Astrocyte (in vitro differentiated cells and primary cell): Measurements from ENCODE around the gene MICAL2. TPM values are rescaled to one million over a fixed set of nuclear protein-coding genes. Genes with fewer than 3 reads are reported as not detected.

Experiments
- DNase-seq: peaks from one replicate; pipeline ENCODE4 v3.0.0-alpha.2; 2010; ENCODE audit warnings: low read depth
- FAIRE-seq: peaks from 2 replicates; lab custom pipeline; 2011; peaks lifted over from hg19 to GRCh38; lab: Jason Lieb, UNC
- H2AFZ ChIP-seq: 2 replicates; pipeline ENCODE4 v1.6.0; 2012; ENCODE audit warnings: low read depth, low read length, inconsistent platforms
- H3K27ac ChIP-seq: 2 replicates; pipeline ENCODE4 v1.5.1; 2011; ENCODE audit warnings: low read depth, low read length, inconsistent platforms
- H3K27me3 ChIP-seq: 2 replicates; pipeline ENCODE4 v1.6.0; 2011; ENCODE audit warnings: low read length, inconsistent platforms; ENCODE audit not compliant: insufficient read depth
- H3K36me3 ChIP-seq: 2 replicates; pipeline ENCODE4 v1.5.1; 2011; ENCODE audit warnings: low read length, inconsistent platforms; ENCODE audit not compliant: insufficient read depth
- H3K4me1 ChIP-seq: 2 replicates; pipeline ENCODE4 v1.5.1; 2011; ENCODE audit warnings: low read length, inconsistent platforms; ENCODE audit not compliant: insufficient read depth
- H3K4me2 ChIP-seq: 2 replicates; pipeline ENCODE4 v1.6.0; 2012; ENCODE audit warnings: low read length, inconsistent platforms
- H3K4me3 ChIP-seq: 2 replicates; pipeline ENCODE4 v1.5.1; 2011; ENCODE audit warnings: low read depth, mild to moderate bottlenecking, low read length, inconsistent platforms; ENCODE audit not compliant: insufficient read depth
- H3K79me2 ChIP-seq: 2 replicates; pipeline ENCODE4 v1.6.0; 2012; ENCODE audit warnings: mild to moderate bottlenecking, low read length, inconsistent platforms; ENCODE audit not compliant: insufficient read depth
- H3K9ac ChIP-seq: 2 replicates; pipeline ENCODE4 v1.6.0; 2012; ENCODE audit warnings: mild to moderate bottlenecking, low read length, inconsistent platforms
- H3K9me3 ChIP-seq: 2 replicates; pipeline ENCODE4 v1.5.1; 2012; ENCODE audit warnings: low read depth, mild to moderate bottlenecking, low read length, inconsistent platforms; ENCODE audit not compliant: insufficient read depth
- H4K20me1 ChIP-seq: 2 replicates; pipeline ENCODE4 v1.6.0; 2012; ENCODE audit warnings: low read length, inconsistent platforms; ENCODE audit not compliant: insufficient read depth
- H3K27ac Mint-ChIP-seq: one replicate; pipeline ENCODE4 v1.8.0; 2021; ENCODE audit warnings: mild to moderate bottlenecking, mixed read lengths; ENCODE audit not compliant: unreplicated experiment
- H3K27me3 Mint-ChIP-seq: one replicate; pipeline ENCODE4 v1.8.0; 2021; ENCODE audit warnings: low read depth, mixed read lengths; ENCODE audit not compliant: unreplicated experiment
- H3K36me3 Mint-ChIP-seq: one replicate; pipeline ENCODE4 v1.8.0; 2021; ENCODE audit warnings: low read depth, mixed read lengths; ENCODE audit not compliant: unreplicated experiment
- H3K4me1 Mint-ChIP-seq: one replicate; pipeline ENCODE4 v1.8.0; 2021; ENCODE audit warnings: low read depth, mixed read lengths; ENCODE audit not compliant: unreplicated experiment
- H3K4me3 Mint-ChIP-seq: one replicate; pipeline ENCODE4 v1.8.0; 2021; ENCODE audit warnings: mild to moderate bottlenecking, moderate library complexity, mixed read lengths; ENCODE audit not compliant: unreplicated experiment
- H3K9me3 Mint-ChIP-seq: one replicate; pipeline ENCODE4 v1.8.0; 2021; ENCODE audit warnings: mild to moderate bottlenecking, mixed read lengths; ENCODE audit not compliant: unreplicated experiment
- CTCF ChIP-seq: IDR thresholded peaks from 2 replicates; pipeline ENCODE4 v1.5.1; 2011; ENCODE audit warnings: low read depth, mild to moderate bottlenecking, inconsistent platforms, low read length, moderate library complexity; ENCODE audit not compliant: insufficient read depth
- EZH2 ChIP-seq: IDR thresholded peaks from 2 replicates; pipeline ENCODE4 v1.6.1; 2012; ENCODE audit warnings: mild to moderate bottlenecking, low read length, inconsistent platforms; ENCODE audit not compliant: insufficient read depth
- total RNA-seq: library from RNA; stranded (reverse); gene quantifications from 2 replicates; pipeline ENCODE4 v1.2.1, GENCODE V29; 2021

Gene MICAL2
- total RNA-seq, 1 donor from 2014 or later = 357 TPM

GRCh38 chr11:12216671-12217374 is 106.4 kb downstream of the MICAL2 start:
- peaks cover 43% of the 10 kb centered on the region for H3K4me1 Mint-ChIP-seq
- no peak for FAIRE-seq
- peaks cover 88% of the 10 kb centered on the region for H3K36me3 ChIP-seq
- no peak overlapping the region for H3K4me3 ChIP-seq
- TF ChIP-seq EZH2 (no peak), CTCF (no peak)
- H3K27ac ChIP-seq = peak overlapping the region; percentile 93
- H3K4me1 ChIP-seq = peaks cover 68% of the 10 kb centered on the region
- H3K4me3 Mint-ChIP-seq = no peak overlapping the region
- no peaks in the 10 kb centered on the region for H3K27me3 Mint-ChIP-seq
- peak; percentile 73 for DNase-seq
- peak overlapping the region; percentile 80 for H3K27ac Mint-ChIP-seq
- H4K20me1 ChIP-seq = no peaks in the 10 kb centered on the region
- no peaks in the 10 kb centered on the region for H3K9me3 Mint-ChIP-seq
- no peak overlapping the region for H3K4me2 ChIP-seq
- no peaks in the 10 kb centered on the region for H3K27me3 ChIP-seq
- peaks cover 40% of the 10 kb centered on the region for H3K79me2 ChIP-seq
- peak overlapping the region; percentile 37 for H3K9ac ChIP-seq
- H3K9me3 ChIP-seq = no peaks in the 10 kb centered on the region
- peaks cover 71% of the 10 kb centered on the region for H3K36me3 Mint-ChIP-seq
- H2AFZ ChIP-seq = no peak overlapping the region

GRCh38 chr11:12217879-12218278 is 107.5 kb downstream of the MICAL2 start:
- no peaks in the 10 kb centered on the region for H3K27me3 ChIP-seq
- H3K4me2 ChIP-seq = no peak overlapping the region
- no peak overlapping the region for H3K9ac ChIP-seq
- no peak overlapping the region for H3K27ac ChIP-seq
- TF ChIP-seq CTCF (no peak), EZH2 (no peak)
- no peaks in the 10 kb centered on the region for H3K9me3 ChIP-seq
- no peaks in the 10 kb centered on the region for H4K20me1 ChIP-seq
- FAIRE-seq (no peak), DNase-seq (no peak)
- H3K27me3 Mint-ChIP-seq = no peaks in the 10 kb centered on the region
- no peak overlapping the region for H3K4me3 Mint-ChIP-seq
- no peaks in the 10 kb centered on the region for H3K9me3 Mint-ChIP-seq
- peaks cover 38% of the 10 kb centered on the region for H3K4me1 Mint-ChIP-seq
- peaks cover 93% of the 10 kb centered on the region for H3K36me3 ChIP-seq
- peaks cover 65% of the 10 kb centered on the region for H3K4me1 ChIP-seq
- peaks cover 47% of the 10 kb centered on the region for H3K79me2 ChIP-seq
- H3K4me3 ChIP-seq = no peak overlapping the region
- no peak overlapping the region for H2AFZ ChIP-seq
- no peak overlapping the region for H3K27ac Mint-ChIP-seq
- H3K36me3 Mint-ChIP-seq = peaks cover 67% of the 10 kb centered on the region

- Histone ChIP-seq H4K20me1 (no peaks in the 10 kb centered on the region), H3K9ac (no peak overlapping the region), H3K4me1 (peaks cover 62% of the 10 kb centered on the region), H3K27ac (no peak overlapping the region), H2AFZ (no peak overlapping the region), H3K9me3 (no peaks in the 10 kb centered on the region), H3K4me2 (no peak overlapping the region), H3K79me2 (peaks cover 52% of the 10 kb centered on the region), H3K27me3 (no peaks in the 10 kb centered on the region), H3K4me3 (no peak overlapping the region), H3K36me3 (peaks cover 94% of the 10 kb centered on the region)
- no peaks in the 10 kb centered on the region for H3K9me3 Mint-ChIP-seq
- H3K36me3 Mint-ChIP-seq = peaks cover 66% of the 10 kb centered on the region
- TF ChIP-seq CTCF (no peak), EZH2 (no peak)
- FAIRE-seq (no peak), DNase-seq (no peak)
- peaks cover 28% of the 10 kb centered on the region for H3K4me1 Mint-ChIP-seq
- H3K27ac Mint-ChIP-seq = peak overlapping the region; percentile 72
- no peak overlapping the region for H3K4me3 Mint-ChIP-seq
- no peaks in the 10 kb centered on the region for H3K27me3 Mint-ChIP-seq
Measured at GRCh38 chr11:12218909-12219308, 108.5 kb downstream of the MICAL2 start.
